ENCODE results near the gene CHCHD3. TPM values are rescaled to one million over a fixed set of nuclear protein-coding genes. Genes with fewer than 3 reads are reported as not detected.
"Not testable (repeated sequence)": the region's sequence is repeated elsewhere in the genome, so short reads cannot be mapped to it uniquely, and the experiment has no call there.

The CHCHD3 gene
- total and polyA plus RNA-seq, 2 donors from 2014 or later = 53.9 to 77.3 TPM

GRCh38 chr7:133040178-133040577 is 41.7 kb downstream of the CHCHD3 start:
- no peak overlapping the region for H3K4me3 ChIP-seq (ENCODE audit: low read length in 3 of 3)
- H3K9me3 ChIP-seq (ENCODE audit: control insufficient read depth in 2 of 3, insufficient read depth in 1 of 3, low read length in 3 of 3) = no peaks in the 10 kb centered on the region
- no peak for DNase-seq
- H3K27me3 ChIP-seq (ENCODE audit: control insufficient read depth, insufficient read depth, low read length) = no peaks in the 10 kb centered on the region
- intact Hi-C loops (cut with DNase I) = no loop called here
- no peaks in the 10 kb centered on the region for H3K36me3 ChIP-seq (ENCODE audit: control insufficient read depth in 2 of 3, insufficient read depth in 3 of 3, low read length in 3 of 3)
- no peak overlapping the region for H3K9ac ChIP-seq (ENCODE audit: low read length in 3 of 3)
- no peaks in the 10 kb centered on the region for H3K4me1 ChIP-seq (ENCODE audit: control insufficient read depth in 2 of 3, insufficient read depth in 2 of 3, low read depth in 1 of 3, low read length in 3 of 3)
- TF ChIP-seq, protein P1, sequence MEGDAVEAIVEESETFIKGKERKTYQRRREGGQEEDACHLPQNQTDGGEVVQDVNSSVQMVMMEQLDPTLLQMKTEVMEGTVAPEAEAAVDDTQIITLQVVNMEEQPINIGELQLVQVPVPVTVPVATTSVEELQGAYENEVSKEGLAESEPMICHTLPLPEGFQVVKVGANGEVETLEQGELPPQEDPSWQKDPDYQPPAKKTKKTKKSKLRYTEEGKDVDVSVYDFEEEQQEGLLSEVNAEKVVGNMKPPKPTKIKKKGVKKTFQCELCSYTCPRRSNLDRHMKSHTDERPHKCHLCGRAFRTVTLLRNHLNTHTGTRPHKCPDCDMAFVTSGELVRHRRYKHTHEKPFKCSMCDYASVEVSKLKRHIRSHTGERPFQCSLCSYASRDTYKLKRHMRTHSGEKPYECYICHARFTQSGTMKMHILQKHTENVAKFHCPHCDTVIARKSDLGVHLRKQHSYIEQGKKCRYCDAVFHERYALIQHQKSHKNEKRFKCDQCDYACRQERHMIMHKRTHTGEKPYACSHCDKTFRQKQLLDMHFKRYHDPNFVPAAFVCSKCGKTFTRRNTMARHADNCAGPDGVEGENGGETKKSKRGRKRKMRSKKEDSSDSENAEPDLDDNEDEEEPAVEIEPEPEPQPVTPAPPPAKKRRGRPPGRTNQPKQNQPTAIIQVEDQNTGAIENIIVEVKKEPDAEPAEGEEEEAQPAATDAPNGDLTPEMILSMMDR (IDR thresholded peaks at IDR 0.05; ENCODE audit: borderline replicate concordance, extremely low read depth, insufficient read depth) = no peak
- H3K27ac ChIP-seq (ENCODE audit: low read depth in 2 of 2, low read length in 2 of 2) = no peak overlapping the region
- no peak for FAIRE-seq

DNA sequence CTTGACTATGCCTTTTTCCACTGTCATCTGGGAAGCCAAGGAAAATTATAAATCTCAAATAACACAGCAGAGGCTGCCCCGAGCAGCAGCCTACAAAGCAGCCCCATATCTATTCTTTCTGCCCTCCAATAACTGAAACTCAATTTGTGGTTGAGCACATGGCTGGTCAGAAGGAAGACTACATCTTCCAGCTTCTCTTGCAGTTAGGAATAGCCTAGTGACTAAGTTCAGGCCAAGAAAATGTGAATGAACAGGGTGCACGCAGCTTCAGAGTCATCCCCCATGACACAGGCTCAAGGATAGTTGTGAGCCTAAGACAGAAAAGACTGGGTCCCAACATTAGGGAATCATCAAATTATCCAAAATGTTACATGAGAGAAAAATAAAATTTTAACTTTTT is 42.3 kb downstream of the CHCHD3 start:
- DNase-seq (no peak), FAIRE-seq (no peak)
- Histone ChIP-seq H3K9me3 (ENCODE audit: control insufficient read depth in 2 of 3, insufficient read depth in 1 of 3, low read length in 3 of 3) (no peaks in the 10 kb centered on the region), H3K9ac (ENCODE audit: low read length in 3 of 3) (no peak overlapping the region), H3K27me3 (ENCODE audit: control insufficient read depth, insufficient read depth, low read length) (no peaks in the 10 kb centered on the region), H3K4me1 (ENCODE audit: control insufficient read depth in 2 of 3, insufficient read depth in 2 of 3, low read depth in 1 of 3, low read length in 3 of 3) (no peaks in the 10 kb centered on the region), H3K27ac (ENCODE audit: low read depth in 2 of 2, low read length in 2 of 2) (no peak overlapping the region), H3K4me3 (ENCODE audit: low read length in 3 of 3) (no peak overlapping the region), H3K36me3 (ENCODE audit: control insufficient read depth in 2 of 3, insufficient read depth in 3 of 3, low read length in 3 of 3) (no peaks in the 10 kb centered on the region)
- intact Hi-C loops (cut with DNase I) = no loop called here
- TF ChIP-seq, protein P1 (IDR thresholded peaks at IDR 0.05; ENCODE audit: borderline replicate concordance, extremely low read depth, insufficient read depth) = no peak

DNA sequence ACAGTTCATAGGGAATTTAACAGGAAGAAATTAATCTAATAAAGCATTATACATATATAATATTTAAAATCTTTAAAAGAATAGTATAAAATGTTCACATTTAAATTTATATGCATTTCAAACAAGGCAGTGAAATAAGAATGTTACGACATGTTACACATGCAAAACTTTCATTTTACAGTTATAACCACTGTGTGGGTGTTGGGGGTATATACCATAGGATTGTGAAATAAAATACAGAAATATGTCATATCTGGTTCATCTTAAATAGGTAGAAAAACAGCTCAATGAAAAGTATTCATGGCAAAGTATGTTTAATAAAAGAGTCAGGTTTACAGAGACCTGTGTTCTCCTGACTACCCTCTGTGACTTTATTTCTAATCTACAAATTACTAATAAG is 45.6 kb downstream of the CHCHD3 start:
- Histone ChIP-seq H3K9me3 (ENCODE audit: control insufficient read depth in 2 of 3, insufficient read depth in 1 of 3, low read length in 3 of 3) (no peaks in the 10 kb centered on the region), H3K4me1 (ENCODE audit: control insufficient read depth in 2 of 3, insufficient read depth in 2 of 3, low read depth in 1 of 3, low read length in 3 of 3) (no peaks in the 10 kb centered on the region), H3K36me3 (ENCODE audit: control insufficient read depth in 2 of 3, insufficient read depth in 3 of 3, low read length in 3 of 3) (no peaks in the 10 kb centered on the region), H3K27ac (ENCODE audit: low read depth in 2 of 2, low read length in 2 of 2) (no peak overlapping the region), H3K4me3 (ENCODE audit: low read length in 3 of 3) (no peak overlapping the region), H3K27me3 (ENCODE audit: control insufficient read depth, insufficient read depth, low read length) (no peaks in the 10 kb centered on the region), H3K9ac (ENCODE audit: low read length in 3 of 3) (no peak overlapping the region)
- no peak for FAIRE-seq
- no peak for DNase-seq
- TF ChIP-seq, protein P1 (IDR thresholded peaks at IDR 0.05; ENCODE audit: borderline replicate concordance, extremely low read depth, insufficient read depth) = no peak
- intact Hi-C loops (cut with DNase I) = no loop called here

DNA sequence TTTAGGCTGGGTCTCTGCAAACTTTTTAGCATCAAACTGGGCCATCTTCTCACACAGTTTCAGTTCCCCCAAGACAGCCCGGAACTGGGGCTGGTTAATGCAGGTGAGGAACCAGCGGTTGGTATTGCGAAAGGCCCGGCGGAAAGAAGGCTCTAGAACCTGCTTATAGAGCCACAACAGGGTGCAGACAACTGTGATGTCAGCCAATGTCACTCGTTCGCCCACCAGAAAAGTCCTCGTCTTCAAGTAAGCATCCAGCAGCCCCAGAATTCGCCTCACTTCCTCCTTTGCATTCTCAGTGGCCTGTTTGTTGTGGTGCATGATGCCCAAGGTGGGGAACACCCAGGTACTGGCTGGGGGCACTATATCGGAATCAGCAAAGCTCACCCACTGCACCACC is 46.6 kb downstream of the CHCHD3 start:
- H3K4me1 ChIP-seq (ENCODE audit: control insufficient read depth in 2 of 3, insufficient read depth in 2 of 3, low read depth in 1 of 3, low read length in 3 of 3); DNase-seq; H3K36me3 ChIP-seq (ENCODE audit: control insufficient read depth in 2 of 3, insufficient read depth in 3 of 3, low read length in 3 of 3); H3K27ac ChIP-seq (ENCODE audit: low read depth in 2 of 2, low read length in 2 of 2); FAIRE-seq; H3K27me3 ChIP-seq (ENCODE audit: control insufficient read depth, insufficient read depth, low read length); H3K9ac ChIP-seq (ENCODE audit: low read length in 3 of 3); H3K4me3 ChIP-seq (ENCODE audit: low read length in 3 of 3); H3K9me3 ChIP-seq (ENCODE audit: control insufficient read depth in 2 of 3, insufficient read depth in 1 of 3, low read length in 3 of 3); intact Hi-C loops (cut with DNase I): not testable (repeated sequence)

All from kidney (tissue), 14 donors.